ENCODE data around the gene EYS.

EYS gene

GRCh38 chr6:64197246-64197645, 1509.8 kb downstream of the EYS start:
- intact Hi-C loops (cut with DNase I), result no loop called here

GRCh38 chr6:64186592-64186991, 1520.4 kb downstream of the EYS start:
- DNase-seq, result no peak

More at GRCh38 chr6:64197246-64197645, 1509.8 kb downstream of the EYS start:
- DNase-seq, result no peak

GRCh38 chr6:64185621-64186020, 1521.4 kb downstream of the EYS start:
- no peak for DNase-seq
- intact Hi-C loops (cut with DNase I), result no loop called here

More at GRCh38 chr6:64186592-64186991, 1520.4 kb downstream of the EYS start:
- intact Hi-C loops (cut with DNase I), result no loop called here

DNA sequence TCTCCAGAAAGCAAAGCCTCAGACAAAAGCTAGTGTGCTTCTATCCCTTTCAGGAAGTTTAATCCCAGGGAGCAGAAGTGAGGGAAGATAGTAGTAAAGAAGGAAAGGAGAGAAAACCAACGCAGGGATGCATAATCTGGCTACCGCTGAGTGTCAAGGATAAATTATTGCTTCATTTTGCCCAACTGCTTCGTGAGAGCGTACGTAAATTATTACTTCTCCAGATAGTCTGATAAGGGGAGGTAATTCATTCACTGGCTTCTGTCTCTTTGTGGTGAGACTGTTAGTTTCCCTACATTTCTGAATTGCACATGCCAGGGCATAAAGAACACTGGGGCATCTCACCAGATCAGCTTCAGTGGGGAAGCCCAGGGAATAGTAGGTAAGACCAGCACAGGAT, 1531.7 kb downstream of the EYS start:
- no peak for DNase-seq
- intact Hi-C loops (cut with DNase I), result no loop called here

GRCh38 chr6:64170316-64170715, 1536.7 kb downstream of the EYS start:
- intact Hi-C loops (cut with DNase I), result no loop called here
- no peak for DNase-seq

GRCh38 chr6:64160486-64160885, 1546.5 kb downstream of the EYS start:
- intact Hi-C loops (cut with DNase I), result no loop called here
- no peak for DNase-seq

DNA sequence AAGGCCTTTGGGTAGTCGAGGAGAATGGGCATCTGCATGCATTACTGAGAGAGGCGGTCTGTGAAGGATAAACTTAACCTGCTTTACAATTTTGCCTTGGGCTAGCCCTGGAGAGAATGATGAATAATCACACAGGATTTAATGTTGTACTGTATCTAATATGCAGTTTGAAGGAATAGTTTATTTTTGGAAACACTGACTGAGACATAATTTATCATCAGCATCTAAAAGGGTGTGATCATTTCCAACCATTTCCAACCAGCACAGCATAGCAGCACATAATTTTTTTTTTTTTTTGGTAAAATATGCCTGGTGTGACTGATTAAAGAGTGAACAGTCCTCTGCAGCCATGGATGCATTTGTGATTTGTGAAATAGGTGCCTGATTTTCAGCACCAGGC, 1552.0 kb downstream of the EYS start:
- intact Hi-C loops (cut with DNase I), result no loop called here

DNA sequence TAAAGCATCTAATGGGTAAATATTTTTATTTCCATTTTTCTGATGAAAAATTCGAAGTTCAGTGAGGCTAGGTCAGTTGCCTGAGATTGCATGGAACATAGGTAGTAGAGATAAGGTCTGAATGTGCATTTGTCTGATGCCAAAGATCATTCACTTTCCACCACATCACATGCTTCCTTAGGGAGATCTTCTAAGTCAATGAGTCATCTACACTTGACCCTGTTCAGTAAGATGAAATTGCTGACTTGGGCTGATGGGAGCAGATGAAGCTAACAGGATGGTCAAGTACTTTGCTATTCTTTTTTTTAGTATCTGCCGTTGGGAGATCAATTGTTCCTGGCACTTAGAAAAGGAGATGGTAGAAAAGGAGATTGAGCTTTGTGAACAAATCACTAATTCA, 1560.2 kb downstream of the EYS start:
- intact Hi-C loops (cut with DNase I), result no loop called here
- no peak for DNase-seq

More for the DNA sequence above, 1552.0 kb downstream of the EYS start:
- no peak for DNase-seq

GRCh38 chr6:64146094-64146493, 1560.9 kb downstream of the EYS start:
- intact Hi-C loops (cut with DNase I), result no loop called here
- DNase-seq, result no peak

- intact Hi-C loops (cut with DNase I), result no loop called here
- no peak for DNase-seq
These were observed 1561.4 kb downstream of the EYS start for GRCh38 chr6:64145658-64146057.

GRCh38 chr6:64143101-64143500, 1563.9 kb downstream of the EYS start:
- intact Hi-C loops (cut with DNase I), result no loop called here
- no peak for DNase-seq

DNA sequence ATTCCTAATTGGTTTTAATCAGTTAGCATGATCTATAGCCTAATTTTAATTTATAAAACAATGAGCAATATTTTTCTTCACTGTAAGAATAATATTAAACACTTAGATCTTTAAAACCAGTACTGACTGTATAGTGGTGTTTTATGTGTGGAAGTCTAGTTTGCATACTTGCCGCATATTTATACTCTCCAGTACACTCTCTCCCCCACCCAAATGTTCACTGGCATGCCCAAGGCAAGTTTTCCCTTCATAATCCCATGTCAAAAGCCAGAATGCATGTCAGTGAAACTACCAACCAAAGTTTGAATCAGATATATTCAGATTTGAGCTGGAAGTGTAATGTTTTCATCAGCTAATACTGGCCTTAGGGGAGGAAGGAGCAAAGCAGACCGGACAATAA, 1565.3 kb downstream of the EYS start:
- DNase-seq, result no peak
- intact Hi-C loops (cut with DNase I), result no loop called here

DNA sequence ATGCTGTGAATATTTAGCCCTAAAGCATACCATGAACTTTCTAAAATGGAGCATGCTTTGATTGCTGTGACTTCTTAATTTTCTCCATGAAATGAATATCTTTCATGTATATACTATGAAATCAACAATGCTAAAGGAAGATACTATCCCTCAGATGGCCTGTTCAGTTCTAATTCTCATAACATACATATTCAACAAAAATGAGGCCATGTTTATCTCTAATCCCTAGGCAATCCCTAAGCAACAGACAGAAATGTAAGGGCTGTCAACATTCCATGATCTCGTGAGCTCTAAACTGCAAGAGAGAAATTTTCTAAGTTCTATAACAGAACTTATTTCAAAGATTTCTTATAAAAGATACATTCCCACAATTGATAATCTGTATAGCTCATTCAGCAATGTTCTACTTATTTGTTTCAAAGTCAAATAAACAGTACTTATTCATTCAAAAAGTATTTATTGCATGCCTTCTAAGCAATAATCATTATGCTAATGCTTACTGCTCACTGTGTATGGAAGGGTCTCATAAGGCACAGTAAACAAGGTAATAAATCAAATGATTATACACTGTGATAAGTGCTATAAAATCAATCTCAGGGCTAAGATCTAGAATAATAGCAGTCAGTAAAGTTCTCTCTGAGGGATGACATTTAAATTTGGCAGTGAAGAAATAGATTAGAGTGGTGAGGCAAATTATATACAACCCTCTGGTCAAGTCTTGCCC, 1578.6 kb downstream of the EYS start:
- intact Hi-C loops (cut with DNase I), result no loop called here
- no peak for DNase-seq

DNA sequence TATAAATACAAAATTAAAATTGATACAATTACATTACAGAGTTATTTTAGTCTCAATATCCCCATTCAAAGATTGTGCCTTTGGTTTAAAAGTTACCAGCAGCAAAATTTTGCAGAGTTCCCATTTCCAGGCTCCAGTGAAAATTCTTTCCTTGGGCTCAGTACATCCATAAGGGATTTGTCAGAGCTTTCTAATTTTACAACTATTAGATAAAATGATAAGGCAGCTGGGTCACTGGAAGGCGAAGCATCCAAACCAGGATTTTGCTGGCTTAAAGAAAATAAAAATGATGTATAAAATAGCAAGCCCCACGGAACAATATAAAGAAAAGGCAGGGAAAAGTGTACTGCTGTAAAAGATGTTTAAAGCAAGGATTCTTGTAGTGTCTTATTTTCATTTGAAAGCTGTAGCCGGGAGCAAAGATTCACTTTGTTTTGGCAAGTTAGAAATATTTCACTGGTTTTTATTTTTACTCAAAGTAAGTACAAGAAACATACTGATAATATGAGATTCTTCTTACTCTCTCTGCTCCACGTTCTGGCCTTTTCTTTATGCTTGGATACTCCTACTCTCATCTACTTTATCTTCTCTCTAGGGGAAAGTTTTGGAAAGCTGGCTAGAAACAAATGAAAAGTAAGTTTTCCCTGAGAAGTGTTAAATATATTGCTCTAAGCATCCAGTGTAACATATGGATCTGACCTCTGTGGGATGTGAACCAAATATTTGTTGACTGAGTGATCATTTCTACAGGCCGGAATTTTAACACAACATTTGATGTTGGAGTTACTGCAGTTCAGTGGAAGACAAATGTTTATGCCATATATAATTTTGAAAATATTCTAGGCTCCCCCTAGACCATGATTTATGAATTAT, 1583.0 kb downstream of the EYS start:
- intact Hi-C loops (cut with DNase I), result no loop called here
- DNase-seq, result no peak

DNA sequence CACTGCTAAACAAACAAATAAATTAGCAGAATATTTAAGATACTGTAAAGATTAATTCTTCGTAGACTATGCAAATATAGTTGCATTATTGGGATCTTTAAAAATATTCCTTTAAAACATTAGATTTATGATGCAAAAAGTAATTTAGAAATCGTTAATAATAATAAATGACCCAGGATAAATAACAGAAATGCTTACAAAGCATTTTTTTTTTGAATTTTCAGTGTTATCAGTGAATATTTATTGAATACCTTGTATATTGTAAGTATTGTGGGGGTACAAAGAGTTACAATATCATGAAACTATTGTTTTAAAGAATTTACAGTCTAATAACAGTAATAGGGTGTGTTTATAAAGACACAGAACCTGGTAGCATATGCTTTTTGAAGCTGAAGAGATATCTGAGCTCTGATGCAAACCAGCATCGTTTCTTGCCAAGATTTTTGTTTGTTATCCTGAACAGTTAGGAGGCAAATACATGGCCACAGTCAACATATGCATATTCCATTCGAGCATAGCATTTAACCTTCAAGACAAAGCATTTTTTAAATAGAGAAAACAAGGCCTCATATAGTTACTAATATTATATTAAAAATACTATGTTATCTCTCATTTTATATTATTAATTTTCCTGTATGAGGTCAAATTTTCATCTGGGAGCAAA, 1584.2 kb downstream of the EYS start:
- no peak for DNase-seq

DNA sequence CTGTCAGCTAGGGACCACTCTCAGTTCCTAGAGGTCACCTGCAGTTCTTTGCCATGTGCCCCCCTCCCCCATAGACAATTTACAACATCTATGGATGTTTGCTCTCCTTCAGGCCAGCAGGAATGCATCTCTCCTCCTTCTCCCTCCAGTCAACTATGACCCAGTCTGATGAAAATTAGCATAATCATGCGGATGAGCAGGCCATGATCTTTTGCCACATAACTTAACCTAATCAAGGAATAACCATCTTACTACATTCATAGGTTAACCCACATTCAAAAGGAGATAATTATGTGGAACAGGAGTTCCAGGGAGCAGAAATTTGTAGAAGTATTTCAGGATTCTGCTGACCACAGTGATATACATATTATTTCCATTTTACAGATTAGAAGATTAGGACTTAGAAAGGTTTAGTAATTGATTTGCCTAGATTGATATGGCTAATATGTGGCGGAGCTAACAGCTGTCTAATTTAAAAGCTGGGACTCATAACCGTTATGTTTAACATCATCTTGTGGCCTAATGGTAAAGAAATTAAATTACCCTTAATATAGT, 1585.9 kb downstream of the EYS start:
- intact Hi-C loops (cut with DNase I), result no loop called here
- DNase-seq, result no peak

More for the DNA sequence above, 1584.2 kb downstream of the EYS start:
- intact Hi-C loops (cut with DNase I), result no loop called here

- intact Hi-C loops (cut with DNase I), result no loop called here
- DNase-seq, result no peak
These were observed 1593.3 kb downstream of the EYS start for GRCh38 chr6:64113704-64114103.

GRCh38 chr6:64104051-64104450, 1603.0 kb downstream of the EYS start:
- intact Hi-C loops (cut with DNase I), result no loop called here
- no peak for DNase-seq

DNA sequence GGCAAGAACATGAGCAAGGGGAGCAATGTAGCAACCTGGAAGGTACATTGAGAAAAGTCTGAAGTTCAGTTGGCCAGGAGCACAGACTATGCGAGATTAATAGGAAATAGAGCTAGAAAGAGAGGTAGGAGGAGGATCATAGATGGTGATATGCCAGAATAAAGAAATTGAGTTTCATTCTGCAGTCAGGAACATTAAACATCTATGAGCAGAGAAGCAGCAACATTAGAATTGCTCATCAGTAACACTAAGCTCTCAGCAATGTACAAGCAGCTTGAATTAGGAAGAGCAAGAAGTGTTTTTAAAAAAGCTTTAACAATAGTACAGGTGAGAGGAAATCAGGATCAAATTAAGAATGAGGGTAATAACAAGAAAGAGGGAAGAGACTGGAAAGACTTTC, 1603.5 kb downstream of the EYS start:
- no peak for DNase-seq

More for the DNA sequence above, 1603.5 kb downstream of the EYS start:
- intact Hi-C loops (cut with DNase I), result no loop called here

All from head of caudate nucleus (tissue), 42 donors.